GM19099 (cell line): ENCODE data around the gene SOCS1.

Experiments used
- POLR2A ChIP-seq: IDR thresholded peaks from 3 replicates; pipeline ENCODE4 v1.6.1; 2011; ENCODE audit warnings: low read depth; ENCODE audit not compliant: insufficient read length; ENCODE audit errors: extremely low read depth

SOCS1 gene

GRCh38 chr16:11256661-11257130 lies 692 bp upstream of the SOCS1 start:
- no peak for TF ChIP-seq POLR2A

- peak; percentile 45 for TF ChIP-seq POLR2A
Measured at GRCh38 chr16:11254913-11255736, 879 bp downstream of the SOCS1 start.

GRCh38 chr16:11253995-11254912 lies 1.8 kb downstream of the SOCS1 start:
- peak; percentile 8 for TF ChIP-seq POLR2A

GRCh38 chr16:11253009-11253994 lies 2.7 kb downstream of the SOCS1 start:
- no peak for TF ChIP-seq POLR2A

GRCh38 chr16:11252482-11252931 lies 3.5 kb downstream of the SOCS1 start:
- no peak for TF ChIP-seq POLR2A

GRCh38 chr16:11251525-11252481 lies 4.2 kb downstream of the SOCS1 start:
- TF ChIP-seq POLR2A = peak; percentile 50

- peak; percentile 43 for TF ChIP-seq POLR2A
Measured at GRCh38 chr16:11250786-11251524, 5.0 kb downstream of the SOCS1 start.

- TF ChIP-seq POLR2A = peak; percentile 35
Measured at GRCh38 chr16:11250091-11250785, 5.8 kb downstream of the SOCS1 start.

GRCh38 chr16:11249233-11250061 lies 6.6 kb downstream of the SOCS1 start:
- no peak for TF ChIP-seq POLR2A

GRCh38 chr16:11248133-11248532 lies 7.9 kb downstream of the SOCS1 start:
- no peak for TF ChIP-seq POLR2A

GRCh38 chr16:11245988-11246387 lies 10.0 kb downstream of the SOCS1 start:
- no peak for TF ChIP-seq POLR2A

- TF ChIP-seq POLR2A = no peak
Measured at GRCh38 chr16:11245222-11245737, 10.7 kb downstream of the SOCS1 start.
